K562 (cell line): ENCODE data around the gene HAPSTR1. TPM values are rescaled to one million over a fixed set of nuclear protein-coding genes. Genes with fewer than 3 reads are reported as not detected.
A peak's percentile ranks its signal among the peaks of the same experiment; 100 is the strongest.

Experiments used
- ATAC-seq: fragments of 200-7000 bp; cut with Tn5 transposase; 3 replicates; pipeline ENCODE4 v1.9.1; 2020; ENCODE audit warnings: moderate library complexity
- BruUV-seq: library from RNA; stranded (reverse); fragments of 400-500 nt; replicated peaks from 2 replicates; lab custom pipeline; 2021; lab: Mats Ljungman, UMichigan
- CTCF ChIA-PET: fragments of 300-600 bp; formaldehyde crosslinking; extraction: SDS; loops from one replicate; lab custom pipeline; 2021; ENCODE audit warnings: low intra/inter-chr PET ratio; lab: Yijun Ruan, JAX
- POLR2A ChIA-PET: fragments of 300-600, 350-650 bp; sonication (Branson Sonifier 250); formaldehyde crosslinking; extraction: SDS; loops from one replicate; lab custom pipeline; 2021; ENCODE audit warnings: antibody characterized with exemption, inconsistent platforms; lab: Yijun Ruan, JAX
- DNase-seq, 4 experiments: peaks; one replicate each; pipeline versions ENCODE4 v3.0.0 to v3.0.0-alpha.2; 2011 to 2018; ENCODE audit warnings: low spot score in 3 of 4, mixed read lengths in 3 of 4; ENCODE audit errors: extremely low read depth in 1 of 4
- FAIRE-seq: peaks from 2 replicates; lab custom pipeline; 2011; peaks lifted over from hg19 to GRCh38; lab: Jason Lieb, UNC
- H2AFZ ChIP-seq: 2 replicates; pipeline ENCODE4 v1.6.0; 2011; ENCODE audit warnings: low read depth, low read length, control low read depth, inconsistent platforms
- H3K27ac ChIP-seq: fragments of 200-600 bp; 3 replicates; pipeline ENCODE4 v1.8.0; 2011; ENCODE audit warnings: low read depth, mild to moderate bottlenecking, control low read depth, inconsistent platforms, low read length, moderate library complexity, mixed read lengths; ENCODE audit errors: extremely low read depth
- H3K27me3 ChIP-seq, 2 experiments: fragments of 300-600 bp in 1 of 2; 2 replicates in 1 of 2; 3 replicates in 1 of 2; pipeline versions ENCODE4 v1.6.0 to v1.8.0; 2011; ENCODE audit warnings: inconsistent platforms in 2 of 2, low read length in 2 of 2, mild to moderate bottlenecking in 1 of 2, mixed read lengths in 1 of 2, moderate library complexity in 1 of 2; ENCODE audit not compliant: control insufficient read depth in 2 of 2, insufficient read depth in 2 of 2
- H3K36me3 ChIP-seq: fragments of 300-600 bp; 3 replicates; pipeline ENCODE4 v1.8.0; 2011; ENCODE audit warnings: mild to moderate bottlenecking, low read length, inconsistent platforms; ENCODE audit not compliant: control insufficient read depth, insufficient read depth
- H3K4me1 ChIP-seq, 2 experiments: fragments of 200-600 bp in 1 of 2; replicated peaks in 1 of 2; 2 replicates in 1 of 2; 3 replicates in 1 of 2; pipeline versions ENCODE4 v1.5.1 to v1.8.0; 2011; ENCODE audit warnings: inconsistent platforms in 2 of 2, low read length in 2 of 2, mild to moderate bottlenecking in 1 of 2, mixed read lengths in 1 of 2, moderate library complexity in 1 of 2; ENCODE audit not compliant: control insufficient read depth in 2 of 2, insufficient read depth in 2 of 2
- H3K4me2 ChIP-seq: 2 replicates; pipeline ENCODE4 v1.6.1; 2011; ENCODE audit warnings: low read length, control low read depth, inconsistent platforms, mixed read lengths; ENCODE audit not compliant: insufficient read depth
- H3K4me3 ChIP-seq: fragments of 200-600 bp; sonication (generic), shearing (Covaris generic); 2 replicates; pipeline ENCODE4 v1.5.1; 2016; ENCODE audit warnings: control low read depth, inconsistent platforms
- H3K79me2 ChIP-seq: fragments of 200-600 bp; 3 replicates; pipeline ENCODE4 v1.8.0; 2011; ENCODE audit warnings: low read length, inconsistent platforms; ENCODE audit not compliant: control insufficient read depth, insufficient read depth
- H3K9ac ChIP-seq, 2 experiments: 2 replicates each; pipeline versions ENCODE4 v1.6.0 to v1.6.1; 2011; ENCODE audit warnings: low read depth in 2 of 2, low read length in 2 of 2, control low read depth in 1 of 2, inconsistent platforms in 1 of 2, mild to moderate bottlenecking in 1 of 2, mixed read lengths in 1 of 2; ENCODE audit not compliant: insufficient read depth in 1 of 2
- H3K9me1 ChIP-seq: one replicate; pipeline ENCODE4 v1.6.0; 2011; ENCODE audit warnings: inconsistent platforms, mild to moderate bottlenecking, low read length, moderate library complexity; ENCODE audit not compliant: control insufficient read depth, insufficient read depth
- H3K9me3 ChIP-seq: replicated peaks from 2 replicates; pipeline ENCODE4 v1.5.1; 2011; ENCODE audit warnings: low read depth, low read length, inconsistent platforms; ENCODE audit not compliant: control insufficient read depth, insufficient read depth
- H4K20me1 ChIP-seq: replicated peaks from 2 replicates; pipeline ENCODE4 v1.6.1; 2011; ENCODE audit warnings: low read length, inconsistent platforms, mixed read lengths; ENCODE audit not compliant: control insufficient read depth, insufficient read depth
- MIER1 ChIP-seq: fragments of 450-650 bp; IDR thresholded peaks from 2 replicates; pipeline ENCODE4 v1.6.1; 2016; ENCODE audit warnings: antibody characterized with exemption, mild to moderate bottlenecking, low read depth
- RBFOX2 ChIP-seq: fragments of 200-400 bp; formaldehyde crosslinking; IDR thresholded peaks from 2 replicates; pipeline ENCODE4 v1.6.1; 2017; ENCODE audit warnings: low read depth, mild to moderate bottlenecking, low read length, moderate library complexity
- ZBTB2 ChIP-seq: fragments of 450-650 bp; IDR thresholded peaks from 2 replicates; pipeline ENCODE4 v1.6.1; 2016; ENCODE audit warnings: antibody characterized with exemption
- ZNF121 ChIP-seq: sonication (generic); formaldehyde crosslinking; conservative IDR thresholded peaks from 2 replicates; pipeline ENCODE4 v1.8.0; 2022; ENCODE audit warnings: missing genetic modification reagents
- WGBS: fragments of 100-300 bp; shearing (Covaris generic); methylation state at CpG from one replicate; pipeline ENCODE4 v1.1.6; 2016; ENCODE audit warnings: low coverage, mixed read lengths; ENCODE audit not compliant: insufficient coverage; ENCODE audit errors: missing lambda C conversion rate; 5-methylcytosine and 5-hydroxymethylcytosine counted together
- in situ Hi-C: fragments of 300-500 bp; cut with MboI; formaldehyde crosslinking; loops from 4 replicates; pipeline ENCODE4 v1.15.0; 2018; ENCODE audit warnings: inconsistent platforms, mixed read lengths
- intact Hi-C: fragments of 100-400 bp; cut with micrococcal nuclease; formaldehyde crosslinking; loops from 2 replicates; pipeline ENCODE4 v1.14.2; 2022
- polyA plus RNA-seq, 8 experiments: library from polyadenylated mRNA; depleted of rRNA in 4 of 8; stranded (reverse) in 5 of 8; unstranded in 3 of 8; fragments of >200 nt; fragmentation: Nextera tagmentation in 2 of 8; fragmentation: Illumina TruSeq in 1 of 8; extraction: Ambion mirVana in 2 of 8; extraction: Trizol in 1 of 8; gene quantifications; 2 replicates each; pipeline versions ENCODE4 v1.2.1 to v1.2.3, GENCODE V29; 2011 to 2014; ENCODE audit warnings: inconsistent platforms in 1 of 8, missing spikeins in 1 of 8
- total RNA-seq, 7 experiments: library from RNA; depleted of rRNA in 6 of 7; stranded (reverse); fragments of >200 nt in 6 of 7; fragmentation: Illumina TruSeq in 2 of 7; extraction: Trizol in 2 of 7; gene quantifications; 2 replicates each; pipeline versions ENCODE4 v1.2.1 to v1.2.3, GENCODE V29; 2011 to 2021; ENCODE audit warnings: low replicate concordance in 1 of 7

Gene HAPSTR1
- total and polyA plus RNA-seq, 9 of the 15 experiments (the other 6 are each of a cell fraction or from before 2014, with no cell fraction given): 10.8 to 67.9 (median 36.5) TPM

GRCh38 chr16:9062301-9062700 lies 29.1 kb upstream of the HAPSTR1 start:
- Histone ChIP-seq H3K27me3 (no peaks in the 10 kb centered on the region), H3K4me3 (no peak overlapping the region), H3K27ac (no peak overlapping the region), H3K9me3 (no peaks in the 10 kb centered on the region), H4K20me1 (no peaks in the 10 kb centered on the region; the same call in 1 of the 2 replicates), H3K4me1 (peaks cover 0 to 14% of the 10 kb centered on the region in 2 experiments; a peak in 3 of 5 replicates), H3K79me2 (peaks cover 47% of the 10 kb centered on the region), H3K9ac (0 out of 4 replicates have a peak overlapping the region, but pooled peaks of 1 of the 2 experiments have one; percentile 20), H3K4me2 (no peak overlapping the region), H3K36me3 (peaks cover 46% of the 10 kb centered on the region; the same call in 2 of the 3 replicates), H2AFZ (no peak overlapping the region), H3K9me1 (no peaks in the 10 kb centered on the region)
- intact Hi-C loops: no loop called here
- in situ Hi-C loops: no loop called here
- ChIA-PET POLR2A (interaction anchor here (0.6 kb wide), 1 partner anchor 14 kb away, joined by 3 read pairs; no protein-coding TSS in a partner anchor), CTCF (no interaction called here)
- FAIRE-seq (no peak), ATAC-seq (no peak), DNase-seq (no peak)
- WGBS: 85% methylated on average over 7 of the region's 7 CpGs
- TF ChIP-seq MIER1 (no peak), RBFOX2 (0 out of 2 replicates have a peak, but pooled peaks have one; percentile 3)
- BruUV-seq: no TSS peak

- Histone ChIP-seq H4K20me1 (no peaks in the 10 kb centered on the region; the same call in 1 of the 2 replicates), H3K36me3 (peaks cover 46% of the 10 kb centered on the region; the same call in 2 of the 3 replicates), H3K4me1 (peaks cover 5 to 15% of the 10 kb centered on the region in 2 experiments; a peak in 3 of 5 replicates), H3K4me3 (no peak overlapping the region), H3K4me2 (no peak overlapping the region), H3K27me3 (no peaks in the 10 kb centered on the region), H3K9ac (no peak overlapping the region), H3K27ac (no peak overlapping the region), H2AFZ (no peak overlapping the region), H3K9me3 (peaks cover 5% of the 10 kb centered on the region), H3K79me2 (peaks cover 60% of the 10 kb centered on the region), H3K9me1 (no peaks in the 10 kb centered on the region)
- in situ Hi-C loops (no loop called here), intact Hi-C loops (no loop called here)
- CTCF ChIA-PET: no interaction called here
- DNase-seq (no peak), FAIRE-seq (no peak), ATAC-seq (no peak)
- POLR2A ChIA-PET: interaction anchor here (5.7 kb wide), 1 partner anchor 13 kb away, joined by 56 read pairs; no protein-coding TSS in a partner anchor
- no TSS peak for BruUV-seq
- TF ChIP-seq ZNF121 (CRISPR knock-in tag) (peak; percentile 81), ZBTB2 (no peak)
- WGBS: 91% methylated on average over 4 of the region's 4 CpGs
Observed at GRCh38 chr16:9065077-9065476, 26.4 kb upstream of the HAPSTR1 start.
